GM13976 (cell line): ENCODE data around the gene FAM3A.
A peak's percentile ranks its signal among the peaks of the same experiment; 100 is the strongest.

Experiments used
- DNase-seq: peaks from one replicate; pipeline ENCODE4 v3.0.0; 2012; ENCODE audit warnings: low spot score
- in situ Hi-C: fragments of 300-500 bp; cut with MboI; formaldehyde crosslinking; loops from one replicate; pipeline ENCODE4 v1.12.0; 2022; ENCODE audit warnings: low sequenced_read_pairs, mixed read lengths, inconsistent platforms; ENCODE audit not compliant: unreplicated experiment
- TF ChIP-seq, protein P1 (sequence below): IDR thresholded peaks from 2 replicates; pipeline ENCODE4 v1.5.1; 2012; ENCODE audit warnings: borderline replicate concordance, mild to moderate bottlenecking; ENCODE audit not compliant: insufficient read depth; ENCODE audit errors: extremely low read depth, missing control alignments, control extremely low read depth

FAM3A gene

DNA sequence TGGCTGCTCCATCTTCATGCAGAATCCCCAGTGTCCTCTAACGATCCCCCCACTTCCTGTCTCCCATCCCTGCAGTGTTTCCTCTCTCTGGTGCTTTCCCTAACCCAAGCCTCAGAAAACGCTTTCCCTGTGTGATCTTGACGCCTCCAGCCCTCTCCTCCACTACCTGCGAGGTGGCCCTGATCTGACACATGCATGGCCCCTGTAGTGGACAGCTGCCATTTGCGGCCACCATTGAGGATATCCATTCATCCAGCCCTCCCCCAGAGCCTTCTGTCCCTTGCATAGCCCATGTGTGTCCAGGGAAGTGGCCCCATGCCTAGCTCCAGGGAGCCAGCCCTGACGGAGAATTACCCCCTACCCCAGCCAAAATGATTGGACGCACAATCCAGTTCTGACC is 32.7 kb downstream of the FAM3A start:
- in situ Hi-C loops = no loop called here
- TF ChIP-seq, protein P1, sequence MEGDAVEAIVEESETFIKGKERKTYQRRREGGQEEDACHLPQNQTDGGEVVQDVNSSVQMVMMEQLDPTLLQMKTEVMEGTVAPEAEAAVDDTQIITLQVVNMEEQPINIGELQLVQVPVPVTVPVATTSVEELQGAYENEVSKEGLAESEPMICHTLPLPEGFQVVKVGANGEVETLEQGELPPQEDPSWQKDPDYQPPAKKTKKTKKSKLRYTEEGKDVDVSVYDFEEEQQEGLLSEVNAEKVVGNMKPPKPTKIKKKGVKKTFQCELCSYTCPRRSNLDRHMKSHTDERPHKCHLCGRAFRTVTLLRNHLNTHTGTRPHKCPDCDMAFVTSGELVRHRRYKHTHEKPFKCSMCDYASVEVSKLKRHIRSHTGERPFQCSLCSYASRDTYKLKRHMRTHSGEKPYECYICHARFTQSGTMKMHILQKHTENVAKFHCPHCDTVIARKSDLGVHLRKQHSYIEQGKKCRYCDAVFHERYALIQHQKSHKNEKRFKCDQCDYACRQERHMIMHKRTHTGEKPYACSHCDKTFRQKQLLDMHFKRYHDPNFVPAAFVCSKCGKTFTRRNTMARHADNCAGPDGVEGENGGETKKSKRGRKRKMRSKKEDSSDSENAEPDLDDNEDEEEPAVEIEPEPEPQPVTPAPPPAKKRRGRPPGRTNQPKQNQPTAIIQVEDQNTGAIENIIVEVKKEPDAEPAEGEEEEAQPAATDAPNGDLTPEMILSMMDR = no peak
- DNase-seq = no peak

DNA sequence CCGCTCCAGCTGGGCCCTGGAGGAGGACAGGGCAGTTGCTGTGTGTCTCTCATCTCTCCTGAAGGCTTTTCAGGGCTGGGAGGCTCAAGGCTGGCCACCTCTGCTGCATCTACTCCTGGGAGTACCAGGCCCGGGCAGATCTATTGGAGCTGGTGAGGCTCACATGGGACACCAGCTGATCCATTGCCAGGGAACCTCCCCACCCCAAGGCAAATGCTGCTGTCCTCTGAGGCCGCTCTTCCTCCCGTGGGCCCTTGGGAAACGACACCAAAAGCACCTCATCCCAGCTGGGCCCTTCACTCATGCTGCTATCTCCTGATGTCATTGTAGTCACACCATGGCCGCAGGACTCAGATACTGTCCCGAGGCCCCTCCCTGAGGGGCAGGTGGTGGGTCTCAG is 33.2 kb downstream of the FAM3A start:
- in situ Hi-C loops = no loop called here
- TF ChIP-seq, protein P1 = no peak
- no peak for DNase-seq

DNA sequence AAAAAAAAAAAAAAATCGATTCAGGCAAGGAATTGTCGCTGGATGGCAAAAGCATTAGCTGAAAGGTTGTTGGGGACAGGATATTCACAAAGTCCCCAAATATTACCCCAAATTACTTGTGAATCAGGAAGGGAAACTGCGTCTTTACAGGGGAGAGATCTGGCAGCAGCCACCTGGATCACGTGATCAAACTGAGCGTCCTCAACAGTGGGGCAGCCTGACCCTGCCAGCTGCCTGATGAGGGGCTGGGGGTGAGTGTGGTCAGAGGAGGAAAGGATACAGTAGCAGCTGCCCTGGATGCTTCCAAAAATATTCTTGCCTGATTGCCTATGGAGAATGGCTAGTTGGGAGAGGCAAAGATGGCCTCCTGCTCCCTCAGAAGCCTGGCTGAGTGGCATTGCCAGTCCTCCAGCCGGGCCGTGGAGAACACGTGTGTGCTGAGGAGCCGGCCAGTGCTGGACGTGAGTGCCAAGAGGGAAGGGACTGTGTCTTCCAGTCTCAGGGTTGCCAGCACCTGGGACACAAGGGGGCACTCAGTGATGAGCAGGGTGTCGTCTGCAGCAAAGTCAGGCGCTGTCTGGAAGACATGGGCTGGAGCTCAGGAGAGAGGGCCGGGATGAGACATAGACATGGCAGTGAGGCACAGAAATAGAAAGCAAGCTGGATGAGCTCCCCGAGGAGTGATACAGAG is 34.0 kb downstream of the FAM3A start:
- in situ Hi-C loops = no loop called here
- TF ChIP-seq, protein P1 = no peak
- DNase-seq = no peak

DNA sequence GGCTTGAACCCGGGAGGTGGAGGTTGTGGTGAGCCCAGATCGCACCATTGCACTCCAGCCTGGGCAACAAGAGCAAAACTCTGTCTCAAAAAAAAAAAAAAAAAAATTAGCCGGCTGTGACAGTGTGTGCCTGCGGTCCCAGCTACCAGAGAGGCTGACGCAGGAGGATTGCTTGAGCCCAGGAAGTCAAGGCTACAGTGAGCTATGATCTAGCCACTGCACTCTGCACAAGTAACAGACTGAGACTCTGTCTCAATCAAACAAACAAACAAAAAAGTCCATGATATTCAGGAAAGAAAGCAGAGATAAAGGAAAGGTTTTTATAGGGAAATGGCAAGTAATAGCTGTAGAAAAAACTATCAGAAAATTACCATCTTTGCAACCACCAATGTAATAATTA is 34.8 kb downstream of the FAM3A start:
- no peak for DNase-seq
- TF ChIP-seq, protein P1 = no peak
- in situ Hi-C loops = no loop called here

DNA sequence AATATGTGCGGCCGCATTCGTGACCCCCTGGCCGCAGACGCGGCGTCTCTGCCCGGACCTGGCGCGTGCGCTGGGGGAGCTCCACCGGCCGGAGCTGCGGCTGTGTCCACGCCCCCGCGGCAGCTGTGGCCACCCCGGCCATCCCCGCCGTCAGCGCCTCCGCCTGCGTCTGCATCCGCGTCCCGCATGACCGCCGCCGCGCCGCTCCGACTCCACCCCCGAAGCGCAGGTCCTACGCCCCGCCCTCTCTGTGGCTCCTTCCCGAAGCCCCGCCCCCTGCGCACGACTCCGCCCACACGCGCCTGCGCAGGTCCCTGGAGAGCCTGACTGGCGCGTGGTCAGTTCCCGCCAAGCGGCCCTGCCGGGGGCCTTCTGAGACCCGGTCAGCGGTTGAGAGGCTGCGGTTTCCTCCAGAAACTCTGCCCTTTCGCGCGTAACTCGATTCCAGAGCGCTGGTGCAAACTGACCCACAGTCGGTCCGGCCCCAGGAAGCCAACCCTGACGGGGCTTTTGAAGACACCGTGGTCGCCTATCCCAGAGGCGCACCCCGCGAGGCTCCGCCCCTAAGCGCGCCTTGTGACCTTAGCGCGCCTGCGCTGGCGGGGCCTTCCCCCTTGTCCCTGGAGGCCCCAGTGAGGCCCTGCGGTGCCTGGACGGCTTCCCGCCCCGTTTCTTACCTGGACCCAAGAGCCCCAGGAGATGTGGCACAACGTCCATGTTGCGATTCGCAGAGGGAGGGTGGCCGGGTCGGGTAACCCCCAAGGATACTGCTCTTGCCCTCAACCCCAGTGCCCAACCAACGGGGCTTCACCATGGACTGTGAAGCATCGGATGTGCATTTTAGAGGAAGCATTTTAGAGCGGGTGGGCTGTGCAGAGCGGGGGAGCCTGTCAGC is 37.1 kb downstream of the FAM3A start, which contains the start of gene LAGE3:
TSS of gene LAGE3 (minus strand) at position 554 of the 895 bp plus-strand sequence. CDS start at position 188, 366 bp downstream.
- TF ChIP-seq, protein P1 = no peak
- in situ Hi-C loops = no loop called here
- DNase-seq = peak; percentile 92

DNA sequence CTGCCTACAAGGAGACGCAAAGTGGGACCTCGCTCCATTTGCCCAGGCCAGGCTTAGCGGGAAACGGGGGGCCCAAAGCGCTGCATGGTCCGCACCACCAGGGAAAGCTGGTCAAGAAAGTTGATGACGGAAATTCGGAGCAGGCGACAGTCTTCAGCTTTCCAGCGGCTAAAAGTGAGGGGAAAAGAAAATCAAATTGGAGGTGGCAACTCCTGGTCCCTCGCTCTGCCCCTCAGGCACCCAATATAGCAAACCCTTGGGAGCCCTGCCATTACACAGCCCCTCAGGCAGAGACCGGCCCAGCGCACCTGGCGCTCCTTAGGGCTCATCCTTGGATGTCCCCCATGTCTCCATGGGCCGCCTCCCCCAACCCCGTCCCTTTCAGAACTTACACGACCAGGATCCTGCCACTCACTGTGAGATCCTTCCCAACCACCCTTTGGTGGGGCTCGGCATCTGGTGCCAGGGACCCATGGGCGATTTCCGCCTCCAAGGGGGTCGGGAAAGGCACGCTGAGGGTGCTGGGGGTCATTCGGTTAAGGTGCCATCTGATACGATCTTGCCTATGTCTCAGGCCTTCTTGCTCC is 38.0 kb downstream of the FAM3A start:
- TF ChIP-seq, protein P1 = no peak
- in situ Hi-C loops = no loop called here
- DNase-seq = no peak
